ENCODE data around the gene COL28A1.
"Not testable (repeated sequence)": the region's sequence is repeated elsewhere in the genome, so short reads cannot be mapped to it uniquely, and the experiment has no call there.

COL28A1 gene

DNA sequence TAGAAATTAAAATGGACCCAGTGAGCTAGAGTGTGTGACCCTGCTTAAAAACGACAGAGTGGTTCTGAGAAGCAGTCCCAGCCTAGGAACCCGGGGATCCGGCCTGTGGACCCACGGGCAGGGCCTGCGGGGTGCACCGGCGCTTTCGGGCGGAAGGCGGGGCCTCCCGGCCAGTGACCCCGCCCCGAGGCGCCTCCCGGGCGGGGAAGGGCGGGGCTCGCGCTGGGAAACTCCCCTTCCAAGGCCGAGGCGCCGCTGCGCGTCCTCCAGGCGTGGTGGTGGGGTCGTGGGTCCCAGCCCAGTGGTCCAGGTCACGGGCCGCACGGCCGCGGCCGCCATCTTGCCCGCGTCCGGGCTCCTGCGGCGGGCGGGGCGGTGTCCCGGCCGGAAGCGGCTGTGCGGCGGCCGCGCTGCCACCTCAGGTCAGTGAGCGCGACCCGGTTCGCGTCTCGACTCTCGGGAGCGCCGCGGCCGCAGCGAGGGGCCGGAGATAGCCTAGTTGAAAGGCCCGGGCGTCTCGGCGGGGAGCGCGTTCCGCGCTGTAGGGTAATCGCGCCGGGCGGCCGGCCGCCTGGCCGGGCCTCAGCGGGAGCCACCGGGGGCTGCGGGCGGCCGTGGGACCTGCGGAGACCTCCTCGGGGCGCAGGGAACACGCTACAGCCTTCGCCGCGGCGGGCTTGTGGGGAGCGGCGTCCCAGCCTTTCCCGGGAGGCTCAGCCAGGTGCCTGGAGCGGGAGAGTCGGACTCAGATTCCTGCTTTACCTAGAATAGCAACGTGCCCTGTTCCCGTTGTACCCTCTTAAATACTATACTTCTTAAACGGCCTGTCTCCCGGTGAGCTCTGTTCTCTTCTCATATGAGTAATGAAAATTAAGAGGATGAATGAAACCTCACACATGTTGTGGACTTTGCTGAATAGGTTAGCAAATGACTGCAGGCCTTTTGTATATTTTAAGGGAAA is 31.3 kb upstream of the COL28A1 start, which contains the start of gene MIOS:
Gene MIOS (plus strand): TSS at position 234 of the 961 bp plus-strand sequence. CDS start 5,592 bp downstream, outside the sequence.
- H3K27ac Mint-ChIP-seq = peak within 1 kb of the TSS; percentile 55 to 86
- H3K4me3 Mint-ChIP-seq = peak within 1 kb of the TSS in 1 of 2 donors; percentile 80
- no peaks in the 10 kb centered on the region for H3K9me3 Mint-ChIP-seq
- DNase-seq (peak; percentile 76 to 83 (median 82)), ATAC-seq (replicated peaks) (peak; percentile 89)
- H3K27me3 Mint-ChIP-seq = no peaks in the 10 kb centered on the region
- H3K4me1 Mint-ChIP-seq (ENCODE audit: low read depth in 2 of 2) = peaks cover 30 to 33% of the 10 kb centered on the region in 2 donors
- H3K36me3 Mint-ChIP-seq (ENCODE audit: insufficient read depth) = no peaks in the 10 kb centered on the region

DNA sequence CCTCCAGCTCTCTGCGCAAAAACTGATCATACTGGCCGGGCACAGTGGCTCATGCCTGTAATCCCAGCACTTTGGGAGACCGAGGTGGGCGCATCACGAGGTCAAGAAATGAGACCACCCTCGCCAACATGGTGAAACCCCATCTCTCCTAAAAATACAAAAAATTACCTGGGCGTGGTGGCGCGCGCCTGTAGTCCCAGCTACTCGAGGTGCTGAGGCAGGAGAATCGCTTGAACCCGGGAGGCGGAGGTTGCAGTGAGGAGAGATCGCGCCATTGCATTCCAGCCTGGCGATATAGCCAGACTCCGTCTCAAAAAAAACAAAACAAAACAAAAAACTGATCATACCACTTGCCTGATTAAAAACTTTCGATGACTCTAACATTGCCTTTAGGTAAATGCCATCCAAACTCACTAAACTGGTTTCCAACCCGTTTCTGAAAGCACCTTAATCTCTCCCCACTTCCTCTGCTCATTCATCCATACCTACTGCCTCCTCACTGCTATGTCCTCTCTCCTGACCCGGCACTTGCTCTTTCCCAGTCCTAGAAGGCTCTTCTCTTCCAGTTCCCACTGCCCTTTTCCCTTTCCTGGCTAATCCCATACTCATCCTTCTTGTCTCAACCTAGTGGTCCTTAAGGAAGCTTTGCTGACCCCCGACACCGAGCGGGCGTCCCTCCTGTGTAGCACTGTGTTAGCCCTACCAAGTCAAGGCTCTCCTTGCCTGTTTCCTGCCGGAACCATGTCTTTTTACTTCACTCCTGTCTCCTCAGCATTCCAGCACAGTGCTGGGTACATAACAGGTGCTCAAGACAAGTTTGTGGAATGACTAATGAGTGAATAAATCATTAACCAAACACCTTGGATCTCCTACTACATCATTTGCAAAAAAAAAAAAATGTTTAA is 30.3 kb upstream of the COL28A1 start:
- peaks cover 30 to 33% of the 10 kb centered on the region in 2 donors for H3K4me1 Mint-ChIP-seq (ENCODE audit: low read depth in 2 of 2)
- no peak for DNase-seq
- ATAC-seq (replicated peaks) = no peak

DNA sequence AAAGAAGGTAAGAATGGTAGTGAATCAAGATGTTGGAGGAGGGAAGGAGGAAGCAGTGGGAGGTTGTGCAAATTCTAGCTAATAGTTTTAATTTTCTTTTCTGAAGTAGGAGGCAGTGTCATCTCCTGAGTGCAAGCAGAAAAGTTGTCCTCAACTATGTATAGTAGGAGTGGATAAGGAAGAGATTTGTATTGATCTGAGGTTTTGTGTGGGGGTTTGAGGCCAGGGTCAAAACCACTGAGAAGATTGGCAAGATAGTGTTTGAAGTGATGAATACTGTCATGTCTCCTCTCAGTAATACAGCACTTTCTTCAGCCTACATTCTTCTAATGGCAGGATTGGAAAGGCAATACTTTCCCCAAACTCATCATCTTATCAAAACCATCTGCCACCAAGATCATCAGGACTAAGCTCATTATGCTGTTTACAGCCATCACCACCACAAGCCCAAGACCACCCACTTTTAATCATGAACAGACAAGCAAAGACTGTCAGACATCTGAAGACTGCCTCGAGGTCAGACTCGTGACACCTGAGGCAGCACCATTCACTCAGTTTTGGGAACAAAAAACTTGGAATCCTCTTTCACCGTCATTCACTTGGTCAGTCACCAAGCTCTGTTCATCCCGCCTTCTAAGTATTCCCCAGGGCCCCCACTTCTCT is 29.5 kb upstream of the COL28A1 start:
- DNase-seq = no peak
- H3K9me3 Mint-ChIP-seq = no peaks in the 10 kb centered on the region
- no peaks in the 10 kb centered on the region for H3K36me3 Mint-ChIP-seq (ENCODE audit: insufficient read depth)
- no peak for ATAC-seq (replicated peaks)
- no peaks in the 10 kb centered on the region for H3K27me3 Mint-ChIP-seq
- H3K27ac Mint-ChIP-seq = no peak overlapping the region
- H3K4me1 Mint-ChIP-seq (ENCODE audit: low read depth in 2 of 2) = peaks cover 24 to 25% of the 10 kb centered on the region in 2 donors
- H3K4me3 Mint-ChIP-seq = no peak overlapping the region

More for the DNA sequence above, 30.3 kb upstream of the COL28A1 start:
- Mint-ChIP-seq H3K27me3 (no peaks in the 10 kb centered on the region), H3K27ac (no peak overlapping the region), H3K9me3 (no peaks in the 10 kb centered on the region), H3K36me3 (ENCODE audit: insufficient read depth) (no peaks in the 10 kb centered on the region), H3K4me3 (no peak overlapping the region)

GRCh38 chr7:7564323-7564780 is 28.7 kb upstream of the COL28A1 start:
- Mint-ChIP-seq H3K36me3 (ENCODE audit: insufficient read depth) (no peaks in the 10 kb centered on the region), H3K4me3 (no peak overlapping the region), H3K9me3 (no peaks in the 10 kb centered on the region), H3K27me3 (no peaks in the 10 kb centered on the region), H3K27ac (no peak overlapping the region), H3K4me1 (ENCODE audit: low read depth in 2 of 2) (peaks cover 16 to 17% of the 10 kb centered on the region in 2 donors)
- ATAC-seq (replicated peaks) (no peak), DNase-seq (no peak)

DNA sequence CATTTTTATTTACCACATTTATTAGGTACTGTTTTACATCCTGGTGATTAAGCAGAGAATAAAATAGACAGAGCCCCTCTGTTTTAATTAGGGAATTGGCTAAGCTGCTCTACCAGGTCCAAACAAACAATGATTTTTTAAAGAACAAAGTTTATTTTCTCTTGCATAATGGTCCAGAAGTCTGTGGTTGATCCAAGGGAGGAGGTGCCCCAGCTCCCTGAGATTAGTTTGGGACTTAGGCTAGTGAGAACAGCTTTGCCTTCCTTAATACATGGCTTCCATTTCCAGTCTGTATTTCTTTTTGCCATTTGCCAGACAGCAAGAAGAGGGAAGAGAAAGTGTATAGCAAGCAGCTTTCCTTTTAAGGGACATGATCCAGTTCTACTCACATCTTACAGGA is 28.1 kb upstream of the COL28A1 start:
- Mint-ChIP-seq H3K9me3 (no peaks in the 10 kb centered on the region), H3K4me3 (no peak overlapping the region), H3K27me3 (no peaks in the 10 kb centered on the region), H3K4me1 (ENCODE audit: low read depth in 2 of 2) (peaks cover 10 to 11% of the 10 kb centered on the region in 2 donors), H3K27ac (no peak overlapping the region), H3K36me3 (ENCODE audit: insufficient read depth) (no peaks in the 10 kb centered on the region)
- no peak for DNase-seq
- ATAC-seq (replicated peaks) = no peak

GRCh38 chr7:7563269-7563668 is 27.6 kb upstream of the COL28A1 start:
- H3K4me1 Mint-ChIP-seq (ENCODE audit: low read depth in 2 of 2) = peaks cover 5 to 6% of the 10 kb centered on the region in 2 donors
- no peaks in the 10 kb centered on the region for H3K27me3 Mint-ChIP-seq
- no peaks in the 10 kb centered on the region for H3K9me3 Mint-ChIP-seq
- H3K4me3 Mint-ChIP-seq = no peak overlapping the region
- DNase-seq (no peak), ATAC-seq (replicated peaks) (no peak)
- no peak overlapping the region for H3K27ac Mint-ChIP-seq
- no peaks in the 10 kb centered on the region for H3K36me3 Mint-ChIP-seq (ENCODE audit: insufficient read depth)

GRCh38 chr7:7562736-7563135 is 27.1 kb upstream of the COL28A1 start:
- no peak overlapping the region for H3K27ac Mint-ChIP-seq

GRCh38 chr7:7561591-7561990 is 25.9 kb upstream of the COL28A1 start:
- ATAC-seq (replicated peaks); H3K27ac Mint-ChIP-seq; DNase-seq; H3K4me1 Mint-ChIP-seq (ENCODE audit: low read depth in 2 of 2); H3K27me3 Mint-ChIP-seq; H3K4me3 Mint-ChIP-seq; H3K9me3 Mint-ChIP-seq; H3K36me3 Mint-ChIP-seq (ENCODE audit: insufficient read depth): not testable (repeated sequence)

More at GRCh38 chr7:7562736-7563135, 27.1 kb upstream of the COL28A1 start:
- Mint-ChIP-seq H3K4me3 (no peak overlapping the region), H3K36me3 (ENCODE audit: insufficient read depth) (no peaks in the 10 kb centered on the region), H3K4me1 (ENCODE audit: low read depth in 2 of 2) (peaks cover 0 to under 1% of the 10 kb centered on the region in 2 donors), H3K9me3 (no peaks in the 10 kb centered on the region), H3K27me3 (peaks cover 0 to under 1% of the 10 kb centered on the region in 2 donors)
- DNase-seq (no peak), ATAC-seq (replicated peaks) (no peak)

GRCh38 chr7:7557252-7557651 is 21.6 kb upstream of the COL28A1 start:
- DNase-seq = no peak
- Mint-ChIP-seq H3K27me3 (peaks cover 6 to 16% of the 10 kb centered on the region in 2 donors), H3K9me3 (no peaks in the 10 kb centered on the region), H3K4me1 (ENCODE audit: low read depth in 2 of 2) (peaks cover 0 to 1% of the 10 kb centered on the region in 2 donors), H3K4me3 (no peak overlapping the region), H3K27ac (no peak overlapping the region), H3K36me3 (ENCODE audit: insufficient read depth) (no peaks in the 10 kb centered on the region)
- no peak for ATAC-seq (replicated peaks)

DNA sequence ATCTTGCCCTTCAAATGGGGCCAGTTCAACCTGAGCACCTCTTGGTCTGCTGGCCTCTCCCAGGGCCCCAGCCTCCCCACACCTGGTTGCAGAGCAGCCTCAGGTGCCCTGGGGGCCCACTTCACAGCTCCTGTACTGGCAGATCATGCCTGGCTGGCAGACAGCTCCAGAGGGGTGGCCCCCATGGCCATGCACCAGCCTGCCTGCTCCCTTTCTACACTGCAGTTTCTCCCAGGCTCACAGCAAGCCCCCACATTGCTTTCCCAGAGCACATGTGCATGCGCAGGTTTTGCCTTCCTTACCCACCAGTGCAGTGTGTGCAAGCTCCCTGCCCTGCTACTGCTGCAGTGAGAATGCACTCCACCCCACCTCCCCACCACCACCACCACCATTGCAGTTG is 21.2 kb upstream of the COL28A1 start:
- Mint-ChIP-seq H3K4me3 (no peak overlapping the region), H3K9me3 (no peaks in the 10 kb centered on the region), H3K27ac (no peak overlapping the region), H3K27me3 (peaks cover 6 to 20% of the 10 kb centered on the region in 2 donors), H3K4me1 (ENCODE audit: low read depth in 2 of 2) (peaks cover 0 to 1% of the 10 kb centered on the region in 2 donors), H3K36me3 (ENCODE audit: insufficient read depth) (no peaks in the 10 kb centered on the region)
- DNase-seq (no peak), ATAC-seq (replicated peaks) (no peak)

GRCh38 chr7:7554649-7555575 is 19.2 kb upstream of the COL28A1 start:
- no peak for DNase-seq
- peaks cover 0 to 1% of the 10 kb centered on the region in 2 donors for H3K4me1 Mint-ChIP-seq (ENCODE audit: low read depth in 2 of 2)
- no peak for ATAC-seq (replicated peaks)
- no peaks in the 10 kb centered on the region for H3K36me3 Mint-ChIP-seq (ENCODE audit: insufficient read depth)
- peaks cover 6 to 23% of the 10 kb centered on the region in 2 donors for H3K27me3 Mint-ChIP-seq
- H3K9me3 Mint-ChIP-seq = no peaks in the 10 kb centered on the region
- no peak overlapping the region for H3K27ac Mint-ChIP-seq
- H3K4me3 Mint-ChIP-seq = no peak overlapping the region

- peaks cover 0 to 1% of the 10 kb centered on the region in 2 donors for H3K4me1 Mint-ChIP-seq (ENCODE audit: low read depth in 2 of 2)
- H3K9me3 Mint-ChIP-seq = no peaks in the 10 kb centered on the region
- H3K27ac Mint-ChIP-seq = no peak overlapping the region
- DNase-seq (no peak), ATAC-seq (replicated peaks) (no peak)
- H3K36me3 Mint-ChIP-seq (ENCODE audit: insufficient read depth) = no peaks in the 10 kb centered on the region
- no peak overlapping the region for H3K4me3 Mint-ChIP-seq
- H3K27me3 Mint-ChIP-seq = peaks cover 6 to 23% of the 10 kb centered on the region in 2 donors
These were observed 18.4 kb upstream of the COL28A1 start for GRCh38 chr7:7554021-7554432.
